Measurements from ENCODE around the gene HMCN2.

DNA sequence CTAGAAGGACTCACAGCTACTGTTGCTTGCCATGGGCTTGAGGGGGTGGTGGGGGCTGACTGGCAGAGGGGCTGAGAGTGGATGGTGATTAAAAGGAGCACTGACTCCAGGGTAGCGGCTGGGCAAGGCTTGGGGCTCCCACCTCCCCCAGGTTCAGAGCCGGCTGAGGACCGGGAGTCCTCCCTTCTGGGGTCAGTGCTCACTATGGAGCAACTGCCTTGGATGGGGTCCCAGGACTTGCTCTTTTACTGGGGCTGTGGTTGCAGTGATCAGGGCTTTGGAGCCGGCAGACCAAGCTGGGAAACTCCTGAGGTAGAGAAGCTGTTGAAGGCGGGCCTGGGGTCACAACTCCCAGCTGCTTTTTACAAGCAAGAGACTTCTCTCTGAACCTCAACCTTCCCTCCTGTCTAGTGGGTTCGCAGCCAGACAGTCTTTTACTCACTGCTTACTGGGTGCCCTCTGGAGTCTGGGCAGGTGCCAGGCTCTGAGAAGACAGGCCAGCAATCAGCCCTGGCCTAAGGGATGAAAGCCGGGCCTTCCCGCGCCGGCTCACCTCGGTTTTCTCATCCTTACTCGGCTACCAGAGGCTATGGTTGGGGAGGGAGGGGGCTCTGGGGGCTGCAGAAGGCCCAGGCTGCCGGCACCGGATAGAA lies 178.4 kb downstream of the HMCN2 start:
- no peak for TF ChIP-seq POLR2A (IDR thresholded peaks at IDR 0.05)
- TF ChIP-seq, protein P1, sequence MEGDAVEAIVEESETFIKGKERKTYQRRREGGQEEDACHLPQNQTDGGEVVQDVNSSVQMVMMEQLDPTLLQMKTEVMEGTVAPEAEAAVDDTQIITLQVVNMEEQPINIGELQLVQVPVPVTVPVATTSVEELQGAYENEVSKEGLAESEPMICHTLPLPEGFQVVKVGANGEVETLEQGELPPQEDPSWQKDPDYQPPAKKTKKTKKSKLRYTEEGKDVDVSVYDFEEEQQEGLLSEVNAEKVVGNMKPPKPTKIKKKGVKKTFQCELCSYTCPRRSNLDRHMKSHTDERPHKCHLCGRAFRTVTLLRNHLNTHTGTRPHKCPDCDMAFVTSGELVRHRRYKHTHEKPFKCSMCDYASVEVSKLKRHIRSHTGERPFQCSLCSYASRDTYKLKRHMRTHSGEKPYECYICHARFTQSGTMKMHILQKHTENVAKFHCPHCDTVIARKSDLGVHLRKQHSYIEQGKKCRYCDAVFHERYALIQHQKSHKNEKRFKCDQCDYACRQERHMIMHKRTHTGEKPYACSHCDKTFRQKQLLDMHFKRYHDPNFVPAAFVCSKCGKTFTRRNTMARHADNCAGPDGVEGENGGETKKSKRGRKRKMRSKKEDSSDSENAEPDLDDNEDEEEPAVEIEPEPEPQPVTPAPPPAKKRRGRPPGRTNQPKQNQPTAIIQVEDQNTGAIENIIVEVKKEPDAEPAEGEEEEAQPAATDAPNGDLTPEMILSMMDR (IDR thresholded peaks at IDR 0.05): no peak

Data from suprapubic skin (tissue), 3 donors.